HG03060 (cell line): ENCODE data around the gene PTH2.

Source experiments
- ATAC-seq: cut with Tn5 transposase; IDR thresholded peaks from one replicate; pipeline ENCODE4 v1.9.1; 2021; ENCODE audit warnings: low read depth, moderate number of reproducible peaks; ENCODE audit not compliant: unreplicated experiment

The PTH2 gene

DNA sequence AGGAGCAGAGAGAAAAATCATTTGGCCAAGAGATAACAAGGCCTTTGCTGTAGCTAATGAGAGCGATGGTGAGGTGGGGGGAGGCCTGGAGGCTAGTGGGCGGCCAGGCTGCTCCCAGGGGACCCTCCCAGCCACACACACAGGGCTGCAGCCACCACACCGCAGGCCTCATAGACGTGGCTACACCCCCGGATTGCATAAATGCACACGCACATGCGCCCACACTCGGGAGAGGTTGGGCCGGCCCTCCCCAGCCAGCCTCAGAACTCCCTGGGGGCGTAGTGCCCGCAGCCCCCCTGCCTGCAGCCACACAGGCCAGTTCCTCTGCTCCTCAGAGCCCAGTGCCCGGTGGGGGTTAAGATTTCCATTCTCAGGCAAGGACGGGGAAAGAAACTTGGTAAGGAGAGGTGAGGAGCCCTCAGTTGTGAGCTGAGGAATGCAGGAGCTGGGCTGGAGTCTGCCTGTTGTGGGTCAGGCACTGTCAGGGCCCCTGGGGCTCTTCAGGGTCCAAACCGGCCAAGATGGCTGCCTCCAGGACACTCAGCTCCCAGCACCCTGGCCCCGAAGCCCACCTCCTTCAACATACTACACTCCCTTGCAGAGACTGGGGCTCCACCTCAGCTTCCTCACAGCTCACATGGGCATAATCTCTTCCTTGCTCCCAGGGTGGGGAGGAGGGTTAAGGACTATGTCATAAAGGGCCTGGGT is 8.0 kb downstream of the PTH2 start:
- ATAC-seq = no peak

DNA sequence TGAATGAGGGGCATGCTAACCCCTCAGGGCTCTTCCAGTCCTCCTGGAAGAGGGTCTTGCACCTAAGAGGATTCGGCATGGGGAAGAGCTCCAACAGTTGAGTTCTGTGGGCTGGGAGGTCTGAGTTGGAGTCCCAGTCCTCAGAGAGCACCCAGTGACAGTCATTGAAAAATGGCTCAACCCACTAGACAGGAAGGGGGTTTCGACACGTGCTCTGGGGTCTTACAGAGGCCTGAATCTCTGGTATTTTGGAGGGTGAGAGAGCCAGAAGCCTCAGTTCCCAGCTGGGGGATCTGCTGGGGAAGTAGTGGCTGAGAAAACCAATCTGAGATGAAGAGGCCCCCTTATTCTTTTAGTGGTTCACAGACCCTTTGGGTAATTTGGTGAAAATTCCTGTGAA is 9.0 kb downstream of the PTH2 start:
- ATAC-seq = no peak

DNA sequence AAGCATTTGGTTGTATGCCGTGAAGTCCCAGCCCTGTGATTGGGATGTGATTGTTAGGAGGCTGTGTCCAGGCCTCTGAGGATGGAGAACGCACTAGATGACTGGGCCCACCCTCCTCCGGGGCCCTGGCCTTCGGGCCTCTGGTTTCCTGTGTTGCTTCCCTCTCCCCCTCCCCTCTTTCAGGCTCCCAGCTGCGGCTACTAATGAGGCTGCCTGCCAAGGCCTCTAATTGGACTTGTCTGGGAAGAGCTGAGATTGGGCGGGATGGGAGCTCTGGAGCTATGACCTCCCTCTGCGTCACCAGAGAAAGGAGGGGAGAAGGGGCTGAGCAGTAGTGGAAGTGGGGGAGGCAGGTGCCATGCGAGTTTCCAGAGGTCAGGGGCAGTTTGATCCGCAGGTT is 9.9 kb downstream of the PTH2 start:
- no peak for ATAC-seq

DNA sequence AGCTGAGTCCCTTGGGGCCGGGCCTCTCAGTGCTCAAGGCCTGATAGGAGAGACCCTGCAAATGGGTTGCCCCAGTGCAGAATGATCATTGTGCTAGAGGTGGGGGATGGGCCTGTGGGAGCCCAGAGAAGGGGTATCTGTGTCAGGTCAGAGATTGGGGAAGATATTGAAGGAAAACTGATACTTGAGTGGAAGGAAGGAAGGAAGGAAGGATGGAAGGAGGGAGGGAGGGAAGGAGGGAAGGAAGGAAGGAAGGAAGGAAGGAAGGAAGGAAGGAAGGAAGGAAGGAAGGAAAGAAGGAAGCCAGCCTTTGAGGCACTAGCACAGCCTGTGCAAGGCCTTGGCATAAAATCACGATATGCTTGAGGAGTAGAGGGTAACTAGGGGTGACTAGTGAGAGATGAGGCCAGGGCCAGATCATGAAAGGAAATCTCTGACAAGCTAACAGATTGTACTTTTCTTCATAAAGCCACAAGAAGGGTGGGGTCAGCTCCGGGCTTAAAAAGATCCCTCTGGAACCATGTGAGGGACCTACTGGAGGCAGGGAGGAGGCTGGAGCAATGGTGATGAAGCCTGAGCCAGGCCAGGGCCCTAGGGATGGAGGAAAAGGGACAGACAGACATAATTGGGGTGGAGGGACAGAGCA is 11.4 kb downstream of the PTH2 start:
- ATAC-seq = no peak

DNA sequence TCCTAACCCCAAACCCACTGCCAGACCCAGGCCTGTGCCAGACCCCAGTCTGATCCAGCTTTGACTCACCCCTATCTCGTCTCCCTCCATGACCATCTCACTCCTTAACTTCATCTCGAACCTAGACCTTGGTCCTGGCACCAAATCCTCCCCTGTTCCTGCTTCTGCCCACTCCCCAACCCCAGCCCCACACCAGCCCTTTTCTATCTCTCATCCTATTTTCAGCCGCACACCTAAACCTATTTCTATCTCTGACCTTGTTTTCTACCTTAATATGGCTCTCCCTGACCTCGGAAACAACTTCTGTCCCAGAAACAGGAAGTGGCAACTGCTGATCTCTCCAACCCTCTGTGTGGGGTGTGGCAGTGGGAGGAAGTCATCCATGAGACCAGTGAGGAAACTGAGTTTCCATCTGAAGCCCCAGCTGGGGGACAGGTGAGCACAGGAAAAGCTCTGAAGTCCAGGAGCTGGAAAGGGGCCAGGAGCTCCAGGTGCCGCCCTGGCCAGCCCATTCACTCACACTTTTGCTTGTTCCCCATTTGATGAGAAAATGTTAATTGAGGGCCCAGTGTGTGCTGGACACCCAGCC is 13.7 kb downstream of the PTH2 start:
- ATAC-seq = no peak

DNA sequence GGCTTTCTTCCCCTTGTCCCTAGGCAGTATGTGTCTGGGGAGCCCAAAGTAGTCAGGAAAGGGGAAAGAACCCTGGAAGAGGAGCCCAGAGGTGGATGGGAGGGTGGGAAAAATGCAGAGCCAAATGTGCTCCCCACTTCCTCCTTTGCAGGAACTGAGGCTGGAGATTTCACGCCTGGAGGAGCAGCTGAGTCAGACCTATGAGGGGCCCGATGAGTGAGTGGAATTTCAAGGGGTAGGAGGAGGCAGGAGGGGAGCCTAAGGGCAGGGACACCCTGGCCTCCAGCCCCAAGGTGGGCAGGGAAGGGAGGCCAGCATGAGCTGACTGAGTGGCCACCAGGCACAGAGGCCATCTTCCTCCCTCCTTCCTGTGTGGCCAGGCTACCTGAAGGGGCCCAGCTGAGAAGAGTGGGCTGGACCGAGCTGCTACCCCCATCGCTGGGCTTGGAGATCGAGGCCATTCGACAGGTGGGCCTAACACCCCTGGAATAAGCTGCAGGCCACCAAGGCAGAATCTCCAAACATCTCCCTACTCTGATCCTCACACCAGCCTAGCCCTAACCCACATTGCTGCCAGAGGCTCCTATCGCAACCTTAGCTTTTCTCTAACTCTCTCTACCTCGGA is 14.3 kb downstream of the PTH2 start:
- ATAC-seq = no peak

DNA sequence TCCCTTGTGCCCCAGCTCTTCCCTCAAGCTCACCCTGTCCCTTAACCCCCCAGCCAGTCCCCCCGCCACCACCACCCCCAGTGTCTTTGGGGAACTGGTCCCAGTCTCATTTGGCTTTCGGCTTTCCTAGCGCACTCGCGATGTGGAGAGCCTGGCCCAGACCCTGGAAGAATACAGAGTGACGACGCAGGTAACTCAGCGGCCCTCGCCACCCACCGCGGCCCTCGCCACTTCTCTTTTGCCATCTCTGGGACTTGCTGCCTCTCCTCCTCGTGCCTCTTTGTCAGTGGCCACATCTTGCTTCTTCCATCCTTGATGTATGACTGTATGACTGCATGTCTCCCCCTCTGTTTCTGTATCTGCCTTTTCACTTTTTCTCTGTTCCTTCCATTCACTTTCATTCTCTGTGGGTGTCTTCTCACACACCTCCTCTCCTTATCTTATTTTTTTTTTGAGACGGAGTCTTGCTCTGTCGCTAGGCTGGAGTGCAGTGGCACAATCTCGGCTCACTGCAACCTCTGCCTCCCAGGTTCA is 15.7 kb downstream of the PTH2 start:
- ATAC-seq = no peak

DNA sequence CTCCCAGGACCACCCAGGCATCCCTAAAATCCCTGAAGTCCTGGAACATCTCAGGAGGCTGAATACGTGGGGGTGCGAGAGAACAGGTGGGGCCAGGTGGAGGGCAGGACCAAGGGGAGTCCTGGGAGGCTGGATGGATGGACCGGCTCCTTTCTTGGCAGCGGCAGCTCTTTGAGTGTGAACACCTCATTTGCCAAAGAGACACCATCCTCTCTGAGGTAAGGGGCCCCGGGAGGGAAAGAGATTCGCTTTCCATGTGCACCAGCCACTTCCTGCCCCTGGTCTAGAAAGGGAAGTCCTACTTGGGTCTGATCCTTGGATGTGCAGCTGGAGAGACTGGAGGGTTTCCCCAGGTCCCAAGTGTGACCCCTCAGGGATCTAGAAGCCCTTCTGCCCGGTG is 16.2 kb downstream of the PTH2 start:
- no peak for ATAC-seq

DNA sequence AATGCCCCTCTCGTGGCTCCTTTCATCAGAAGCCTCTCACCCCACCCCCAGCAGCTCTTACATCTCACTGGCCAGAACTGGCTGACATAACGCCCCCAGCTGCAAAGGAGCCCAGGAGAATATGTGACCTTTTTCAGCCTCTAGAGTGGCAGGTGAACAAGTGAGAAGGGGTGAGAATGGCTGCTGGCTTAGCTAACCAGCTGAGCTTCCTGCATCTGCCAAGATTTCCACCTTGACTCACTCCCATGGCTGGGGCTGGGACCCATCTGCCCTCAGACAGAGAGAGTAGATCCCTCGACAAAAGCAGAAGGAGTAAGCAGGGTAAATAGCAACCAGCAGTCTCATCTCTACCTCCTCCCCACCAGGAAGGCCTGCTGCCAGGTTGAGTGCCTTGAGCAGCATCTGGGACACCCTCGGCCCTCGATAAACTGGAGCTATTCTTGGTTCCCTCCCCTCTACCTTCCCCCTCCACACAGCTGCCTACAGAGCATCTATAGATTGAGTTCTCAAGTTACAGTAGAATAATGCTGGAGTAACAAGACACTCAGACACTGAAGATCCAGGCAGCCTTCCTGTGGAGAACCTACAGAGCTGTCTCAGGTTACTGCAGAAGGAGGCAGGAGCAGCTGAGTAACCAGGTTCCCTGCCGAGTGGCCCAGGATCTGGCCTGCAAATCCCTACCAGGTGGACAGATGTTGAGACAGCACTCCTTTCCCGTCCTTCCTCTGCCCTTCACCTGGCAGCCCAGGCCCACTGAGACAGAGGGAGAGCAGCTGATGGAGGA is 19.6 kb downstream of the PTH2 start:
- no peak for ATAC-seq

DNA sequence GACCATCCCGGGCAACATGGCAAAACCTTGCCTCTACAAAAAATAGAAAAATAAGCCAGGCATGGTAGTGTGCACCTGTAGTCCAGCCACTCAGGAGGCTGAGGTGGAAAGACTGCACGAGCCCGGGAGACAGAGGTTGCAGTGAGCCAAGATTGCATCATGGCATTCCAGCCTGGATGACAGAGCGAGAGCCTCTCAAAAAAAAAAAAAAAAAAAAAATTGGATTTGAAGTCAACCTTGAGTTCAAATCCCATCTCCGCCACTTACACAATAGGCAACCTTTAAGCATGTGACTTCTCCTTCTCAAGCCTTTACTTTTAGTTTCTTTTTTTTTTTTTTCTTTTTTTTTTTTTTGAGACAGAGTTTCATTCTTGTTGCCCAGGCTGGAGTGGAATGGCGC is 23.2 kb downstream of the PTH2 start:
- ATAC-seq = no peak

DNA sequence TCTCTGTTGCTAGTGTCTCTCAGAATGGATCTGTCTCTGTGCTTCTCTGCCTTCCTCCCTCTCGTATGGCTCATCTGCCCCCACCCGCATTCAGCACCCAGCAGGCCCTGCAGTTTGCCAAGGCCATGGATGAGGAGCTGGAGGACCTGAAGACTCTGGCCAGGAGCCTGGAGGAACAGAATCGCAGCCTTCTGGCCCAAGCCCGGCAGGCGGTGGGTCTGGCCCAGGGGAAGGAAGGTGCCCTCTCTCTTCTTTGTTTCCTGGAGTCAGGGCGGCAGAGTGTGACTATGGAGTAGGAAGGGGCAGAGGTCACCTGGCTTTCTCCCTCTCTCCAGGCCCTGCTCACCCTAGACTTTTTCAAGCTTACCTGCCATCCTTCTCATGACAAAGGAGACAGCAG is 24.3 kb downstream of the PTH2 start:
- no peak for ATAC-seq

DNA sequence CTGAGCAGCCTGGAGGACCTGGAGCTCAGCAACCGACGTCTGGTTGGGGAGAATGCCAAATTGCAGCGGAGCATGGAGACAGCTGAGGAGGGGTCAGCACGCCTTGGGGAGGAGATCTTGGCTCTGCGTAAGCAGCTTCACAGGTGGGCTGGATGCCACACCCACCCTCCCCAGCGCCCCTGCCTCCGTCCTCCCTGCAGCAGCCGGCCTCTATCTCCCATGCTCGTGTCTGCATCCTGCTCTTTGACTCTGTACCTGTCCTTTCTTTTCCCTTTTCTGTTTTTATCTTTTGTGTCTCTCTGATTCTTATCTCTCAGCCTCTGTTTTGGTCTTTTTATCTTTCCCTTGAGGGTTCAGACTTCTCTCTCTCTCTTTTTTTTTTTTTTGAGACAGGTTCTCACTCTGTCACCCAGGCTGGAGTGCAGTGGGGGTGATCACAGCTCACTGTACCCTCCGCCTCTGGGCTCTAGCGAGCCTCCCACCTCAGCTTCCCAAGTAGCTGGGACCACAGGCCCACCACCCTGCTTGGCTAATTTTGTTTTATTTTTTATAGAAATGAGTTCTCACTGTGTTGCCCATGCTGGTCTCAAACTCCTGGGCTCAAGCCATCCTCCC is 25.1 kb downstream of the PTH2 start:
- no peak for ATAC-seq

DNA sequence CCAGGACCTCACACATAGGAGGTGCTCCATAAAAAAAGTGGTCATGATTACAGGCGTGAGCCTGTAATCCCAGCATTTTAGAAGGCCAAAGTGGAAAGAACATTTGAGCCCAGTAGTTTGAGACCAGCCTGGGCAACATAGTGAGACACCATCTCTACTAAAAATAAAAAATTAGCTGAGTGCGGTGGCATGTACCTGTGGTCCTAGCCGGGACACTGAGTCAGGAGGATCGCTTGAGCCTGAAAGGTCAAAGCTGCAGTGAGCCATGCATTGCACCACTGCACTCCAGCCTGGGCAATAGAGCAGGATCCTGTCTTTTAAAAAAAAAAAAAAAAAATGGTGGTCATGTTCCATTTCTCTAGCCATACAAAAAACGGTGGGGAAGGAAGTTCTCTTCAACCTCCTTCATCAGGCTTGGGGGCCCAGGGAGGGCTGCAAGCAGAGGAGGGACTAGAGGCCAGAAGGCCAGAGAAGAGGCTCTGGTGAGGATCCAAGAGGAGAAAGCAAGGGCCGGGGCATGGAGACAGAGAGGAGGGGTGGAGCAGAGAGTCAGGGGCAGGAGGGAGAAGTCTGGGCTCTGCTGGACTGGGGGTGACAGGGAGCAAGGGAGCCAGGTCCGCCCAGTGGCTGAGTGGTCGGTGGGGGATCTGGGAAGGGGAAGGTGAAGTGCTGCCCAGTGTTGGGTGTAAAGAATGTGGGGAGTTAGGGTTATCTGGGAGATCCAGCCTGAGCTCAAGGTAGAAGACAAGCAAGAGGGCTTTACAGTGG is 26.3 kb downstream of the PTH2 start:
- ATAC-seq = no peak

DNA sequence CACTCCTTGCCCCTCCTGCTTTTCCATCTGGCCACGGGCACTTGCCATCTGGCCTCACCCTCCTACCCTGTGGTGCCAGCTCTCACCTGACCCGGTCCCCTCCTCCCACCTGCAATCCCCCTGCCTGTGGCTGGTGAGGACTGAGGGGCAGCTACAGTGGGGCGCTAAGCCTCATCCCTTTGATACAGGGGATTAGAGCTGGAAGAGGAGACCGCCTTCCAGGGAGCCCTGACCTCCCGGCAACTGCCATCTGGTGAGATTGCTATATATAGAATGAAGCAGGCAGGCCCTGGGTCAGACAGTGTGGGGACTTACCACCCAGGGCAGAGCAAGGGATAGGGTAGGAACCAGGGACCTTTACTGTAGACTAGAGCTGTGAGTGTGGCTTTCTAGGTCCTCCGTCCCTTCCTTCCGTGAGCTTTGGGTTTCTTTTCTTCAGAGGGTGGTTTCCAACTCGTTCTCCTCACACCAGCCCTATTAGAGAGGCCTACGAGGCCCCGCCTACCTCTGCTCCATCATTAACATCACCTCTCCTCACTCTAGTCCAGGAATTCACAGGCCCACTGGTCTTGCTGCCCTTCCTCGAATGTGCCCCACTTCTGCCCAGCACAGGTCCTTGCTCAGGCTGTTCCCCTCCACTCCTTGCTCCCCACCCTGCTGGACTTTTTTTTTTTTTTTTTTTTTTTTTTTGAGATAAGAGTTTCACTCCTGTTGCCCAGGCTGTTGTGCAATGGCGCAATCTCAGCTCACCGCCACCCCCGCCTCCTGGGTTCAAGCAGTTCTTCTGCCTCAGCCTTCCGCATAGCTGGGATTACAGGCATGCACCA is 27.4 kb downstream of the PTH2 start:
- no peak for ATAC-seq

DNA sequence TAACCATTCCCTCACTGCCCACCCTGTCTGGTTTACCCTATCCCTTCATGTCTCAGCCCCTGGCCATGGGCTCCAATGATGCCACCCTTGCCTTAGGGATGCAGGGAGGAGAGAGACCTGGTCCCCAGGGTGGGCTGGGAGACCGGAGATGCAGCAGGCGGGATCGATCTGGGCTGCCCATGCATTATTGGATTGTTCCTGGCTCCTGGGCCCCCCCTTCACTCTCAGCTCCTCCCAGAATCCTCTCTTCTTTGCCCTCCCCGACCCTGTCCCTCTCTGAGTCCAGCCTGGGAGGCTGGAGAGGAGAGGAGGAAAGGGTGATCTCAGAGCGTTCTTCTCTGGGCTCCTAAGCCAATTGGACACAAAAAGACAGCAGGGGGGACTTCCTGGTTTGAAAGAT is 29.4 kb downstream of the PTH2 start:
- ATAC-seq = no peak

DNA sequence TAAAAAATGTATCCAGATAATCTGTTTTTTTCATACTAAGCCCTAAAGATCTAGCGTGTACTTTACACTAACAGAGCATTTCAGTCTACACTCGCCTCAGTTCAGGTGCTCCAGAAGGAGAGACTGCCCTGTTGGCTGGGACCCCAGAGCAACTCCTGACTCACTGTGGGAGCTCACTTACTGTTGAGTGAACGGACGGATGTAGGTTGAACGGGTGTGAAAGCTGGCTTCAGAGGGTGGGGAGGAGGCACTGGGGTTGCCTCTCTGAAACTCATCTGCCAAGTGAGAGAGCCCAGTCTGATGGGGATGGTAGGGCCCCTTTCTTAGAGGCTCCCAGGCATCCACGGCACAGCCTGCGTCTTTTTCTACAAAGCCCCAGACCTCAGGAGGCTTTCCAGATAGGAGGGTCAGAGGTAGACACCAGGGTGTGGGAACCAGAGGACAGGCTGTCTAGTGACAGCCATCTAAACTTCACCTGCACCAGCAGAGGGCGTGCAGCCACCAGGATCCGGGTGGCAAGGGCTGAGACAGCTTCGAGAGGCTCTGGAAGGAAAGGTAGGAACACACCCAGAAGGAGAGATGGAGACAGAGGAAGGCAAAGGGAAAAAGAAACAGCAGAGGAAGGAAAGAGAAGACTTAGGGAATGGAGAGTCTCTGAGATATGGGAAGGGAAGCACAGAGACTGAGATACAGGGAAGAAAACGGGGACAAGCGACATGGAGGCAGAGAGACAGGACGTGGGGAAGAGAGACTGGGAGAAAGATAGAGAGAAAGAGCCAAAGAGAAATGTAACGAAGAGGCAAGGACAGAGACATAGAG is 31.5 kb downstream of the PTH2 start:
- no peak for ATAC-seq

DNA sequence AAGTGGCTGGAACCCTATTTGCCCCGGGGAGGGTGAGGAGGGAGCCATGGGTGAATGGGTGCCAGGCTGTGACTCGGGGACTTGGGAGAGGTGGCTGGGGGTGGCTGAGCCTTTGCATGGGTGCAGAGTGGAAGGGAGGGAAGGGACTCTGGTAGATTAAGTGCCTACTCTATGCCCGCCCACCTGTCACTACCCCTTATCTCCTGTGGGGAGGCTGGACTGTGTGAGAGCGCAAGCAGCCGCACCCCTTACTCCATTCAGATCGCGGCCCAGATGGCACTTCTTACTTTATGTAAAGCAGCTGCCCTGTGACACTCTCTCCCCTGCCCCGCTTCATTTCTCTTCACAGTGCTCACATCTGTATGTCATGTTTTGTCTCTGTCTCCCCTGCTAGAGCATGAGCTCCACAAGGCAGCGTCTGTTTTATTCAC is 32.3 kb downstream of the PTH2 start:
- no peak for ATAC-seq
